GM19025 (cell line): ENCODE measurements around the gene TNFSF12.

Experiments
- ATAC-seq: cut with Tn5 transposase; IDR thresholded peaks from one replicate; pipeline ENCODE4 v1.9.1; 2021; ENCODE audit warnings: mild to moderate bottlenecking, low read depth, moderate library complexity; ENCODE audit not compliant: unreplicated experiment

TNFSF12 gene

GRCh38 chr17:7548585-7549400 is at the start of gene TNFSF12:
TSS of gene TNFSF12 (plus strand) at chr17:7549058. CDS start at chr17:7549154, 96 bp downstream.
- ATAC-seq, result no peak

GRCh38 chr17:7499161-7499560 is 49.7 kb upstream of the TNFSF12 start:
- ATAC-seq, result no peak

- ATAC-seq, result no peak
Observed at GRCh38 chr17:7501729-7502128, 47.1 kb upstream of the TNFSF12 start.

GRCh38 chr17:7502171-7502847 is 46.5 kb upstream of the TNFSF12 start:
- ATAC-seq, result no peak

GRCh38 chr17:7502987-7503386 is 45.9 kb upstream of the TNFSF12 start:
- no peak for ATAC-seq

GRCh38 chr17:7503521-7503920 is 45.3 kb upstream of the TNFSF12 start:
- ATAC-seq, result no peak

- ATAC-seq, result no peak
Observed at GRCh38 chr17:7508145-7508544, 40.7 kb upstream of the TNFSF12 start.

- ATAC-seq, result no peak
Observed at GRCh38 chr17:7508846-7509245, 40.0 kb upstream of the TNFSF12 start.

- no peak for ATAC-seq
Observed at GRCh38 chr17:7509937-7510336, 38.9 kb upstream of the TNFSF12 start.

GRCh38 chr17:7511108-7511507 is 37.8 kb upstream of the TNFSF12 start:
- ATAC-seq, result no peak

GRCh38 chr17:7512105-7512504 is 36.8 kb upstream of the TNFSF12 start:
- no peak for ATAC-seq

GRCh38 chr17:7512824-7513540 is 35.9 kb upstream of the TNFSF12 start:
- ATAC-seq, result no peak

GRCh38 chr17:7513850-7514419 is 34.9 kb upstream of the TNFSF12 start:
- no peak for ATAC-seq

- ATAC-seq, result no peak
Observed at GRCh38 chr17:7515911-7516610, 32.8 kb upstream of the TNFSF12 start.

GRCh38 chr17:7523033-7523432 is 25.8 kb upstream of the TNFSF12 start:
- ATAC-seq, result no peak

- no peak for ATAC-seq
Observed at GRCh38 chr17:7528842-7529241, 20.0 kb upstream of the TNFSF12 start.

GRCh38 chr17:7530023-7530900 is 18.6 kb upstream of the TNFSF12 start:
- no peak for ATAC-seq

GRCh38 chr17:7538050-7538449 is 10.8 kb upstream of the TNFSF12 start:
- no peak for ATAC-seq

- no peak for ATAC-seq
Observed at GRCh38 chr17:7538891-7539545, 9.8 kb upstream of the TNFSF12 start.
